Immature natural killer cell (primary cell): ENCODE measurements around the gene SDHAF1. TPM values are rescaled to one million over a fixed set of nuclear protein-coding genes. Genes with fewer than 3 reads are reported as not detected.
A peak's percentile ranks its signal among the peaks of the same experiment; 100 is the strongest.
"Not testable (repeated sequence)": the region's sequence is repeated elsewhere in the genome, so short reads cannot be mapped to it uniquely, and the experiment has no call there.

Experiments
- DNase-seq, 3 donors: peaks; one replicate each; pipeline ENCODE4 v3.0.0; 2022; ENCODE audit warnings: mixed read lengths in 1 of 3
- H3K27ac Mint-ChIP-seq, 6 donors: one replicate each; pipeline ENCODE4 v1.8.0; 2020; ENCODE audit warnings: mixed read lengths in 6 of 6, mild to moderate bottlenecking in 5 of 6, inconsistent platforms in 4 of 6, moderate library complexity in 3 of 6
- H3K27me3 Mint-ChIP-seq, 3 donors: one replicate each; pipeline ENCODE4 v1.8.0; 2020 to 2021; ENCODE audit warnings: low read depth in 3 of 3, mild to moderate bottlenecking in 3 of 3, mixed read lengths in 3 of 3, moderate library complexity in 3 of 3, inconsistent platforms in 1 of 3
- H3K36me3 Mint-ChIP-seq, 3 donors: one replicate each; pipeline ENCODE4 v1.8.0; 2020; ENCODE audit warnings: mixed read lengths in 3 of 3, inconsistent platforms in 2 of 3, mild to moderate bottlenecking in 2 of 3
- H3K4me1 Mint-ChIP-seq, 2 donors: one replicate each; pipeline ENCODE4 v1.8.0; 2020; ENCODE audit warnings: inconsistent platforms in 2 of 2, mild to moderate bottlenecking in 2 of 2, mixed read lengths in 2 of 2, moderate library complexity in 1 of 2
- H3K4me3 Mint-ChIP-seq, 5 donors: one replicate each; pipeline ENCODE4 v1.8.0; 2020; ENCODE audit warnings: mild to moderate bottlenecking in 5 of 5, mixed read lengths in 5 of 5, inconsistent platforms in 3 of 5, moderate library complexity in 3 of 5
- H3K9me3 Mint-ChIP-seq, 6 donors: one replicate each; pipeline ENCODE4 v1.8.0; 2020; ENCODE audit warnings: mild to moderate bottlenecking in 6 of 6, mixed read lengths in 6 of 6, inconsistent platforms in 4 of 6, moderate library complexity in 3 of 6
- polyA plus RNA-seq, 3 donors: library from polyadenylated mRNA; unstranded; fragments of 300-500 nt; fragmentation: Illumina TruSeq; gene quantifications; one replicate each; pipeline ENCODE4 v1.2.3, GENCODE V29; 2021

The SDHAF1 gene
- polyA plus RNA-seq, 3 donors from 2014 or later: 44.7 to 51.0 (median 48.3) TPM

DNA sequence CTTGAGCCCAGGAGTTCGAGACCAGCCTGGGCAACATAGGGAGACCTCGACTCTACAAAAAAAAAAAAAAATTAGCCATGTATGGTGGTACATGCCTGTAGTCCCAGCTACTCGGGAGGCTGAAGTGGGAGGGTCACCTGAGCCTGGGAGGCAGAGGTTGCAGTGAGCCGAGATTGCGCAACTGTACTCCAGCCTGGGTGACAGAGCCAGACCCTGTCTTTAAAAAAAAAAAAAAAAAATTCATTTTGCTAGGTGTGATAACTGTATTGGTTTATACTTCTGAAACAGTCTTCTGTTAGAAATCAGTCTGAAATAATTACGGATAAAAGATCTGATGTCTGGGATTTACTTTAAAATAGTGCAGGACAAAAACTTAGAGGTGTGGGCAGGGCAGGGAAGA lies 46.1 kb downstream of the SDHAF1 start:
- not testable (repeated sequence) for H3K27me3 Mint-ChIP-seq, DNase-seq, H3K9me3 Mint-ChIP-seq, H3K4me3 Mint-ChIP-seq
- Mint-ChIP-seq H3K4me1 (peaks cover 10 to 19% of the 10 kb centered on the region in 2 donors), H3K27ac (peak overlapping the region in 2 of 6 donors; percentile 7 to 42), H3K36me3 (peaks cover 3 to 11% (median 8%) of the 10 kb centered on the region in 3 donors)

DNA sequence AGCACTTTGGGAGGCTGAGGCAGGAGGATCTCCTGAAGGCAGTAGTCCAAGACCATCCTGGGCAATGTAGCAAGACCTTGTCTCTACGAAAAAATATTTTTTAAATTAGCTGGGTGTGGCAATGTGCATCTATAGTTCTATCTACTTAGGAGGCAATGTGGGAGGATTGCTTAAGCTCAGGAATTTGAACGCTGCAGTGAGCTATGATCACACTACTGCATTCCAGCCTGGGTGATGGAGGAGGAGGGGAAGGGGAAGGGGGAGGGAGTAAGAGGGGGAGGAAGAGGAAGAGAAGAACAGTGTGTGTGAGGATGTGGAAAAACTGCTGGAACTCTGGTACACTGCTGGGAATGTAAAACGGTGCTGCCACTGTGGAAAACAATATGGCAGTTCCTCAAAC lies 46.8 kb downstream of the SDHAF1 start:
- H3K36me3 Mint-ChIP-seq: peaks cover 4 to 11% (median 10%) of the 10 kb centered on the region in 3 donors

DNA sequence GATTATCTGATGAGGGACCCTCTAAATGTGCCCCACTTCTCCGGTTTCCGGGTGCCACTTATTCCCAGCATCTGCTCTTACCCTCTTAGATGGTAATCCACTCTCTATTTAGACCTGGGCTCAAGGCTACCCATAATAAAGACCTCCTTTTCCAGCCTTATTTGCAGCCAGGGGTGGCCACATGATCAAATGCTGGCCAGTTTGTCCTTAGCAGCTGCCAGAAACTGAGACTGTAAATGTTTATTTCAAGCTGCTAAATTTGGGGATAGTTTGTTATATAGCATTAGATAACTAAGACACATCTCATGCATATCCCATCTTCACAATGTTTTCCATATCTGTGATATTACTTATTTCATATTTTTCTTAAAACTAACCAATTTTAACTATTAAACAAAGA lies 49.0 kb downstream of the SDHAF1 start:
- Mint-ChIP-seq H3K9me3 (no peaks in the 10 kb centered on the region), H3K27me3 (peaks cover 0 to 6% (median 2%) of the 10 kb centered on the region in 3 donors), H3K4me1 (no peaks in the 10 kb centered on the region), H3K27ac (no peak overlapping the region), H3K4me3 (no peak overlapping the region), H3K36me3 (peaks cover 4 to 10% (median 7%) of the 10 kb centered on the region in 3 donors)
- no peak for DNase-seq

More for the DNA sequence above, 46.8 kb downstream of the SDHAF1 start:
- no peak overlapping the region for H3K4me3 Mint-ChIP-seq
- H3K27ac Mint-ChIP-seq: no peak overlapping the region
- H3K4me1 Mint-ChIP-seq: peaks cover 8 to 12% of the 10 kb centered on the region in 2 donors
- no peak for DNase-seq
- H3K9me3 Mint-ChIP-seq: no peaks in the 10 kb centered on the region
- peaks cover 2 to 6% (median 2%) of the 10 kb centered on the region in 3 donors for H3K27me3 Mint-ChIP-seq

Other genes starting within 250 kb of the SDHAF1 start
- gene U2AF1L4, start 249.8 kb upstream of the SDHAF1 start, polyA plus RNA-seq: 10 to 100 TPM; 11.8 to 21.4 (median 15.8) TPM
- gene PSENEN, start 249.5 kb upstream of the SDHAF1 start, polyA plus RNA-seq: 100 to 1,000 TPM; 127 to 149 (median 129) TPM
- 10 to 100 TPM in 2 of 3 donors, 1 to 10 TPM in 1; 9.7 to 15.2 (median 12.6) TPM for gene LIN37, start 246.6 kb upstream of the SDHAF1 start, polyA plus RNA-seq
- gene HSPB6, start 238.2 kb upstream of the SDHAF1 start, polyA plus RNA-seq: not detected
- 1 to 10 TPM; 1.2 to 7.8 (median 2.2) TPM for gene PROSER3, start 237.0 kb upstream of the SDHAF1 start, polyA plus RNA-seq
- under 1 TPM in 1 of 3 donors, not detected in 2; 0.37 TPM for gene ARHGAP33, start 219.6 kb upstream of the SDHAF1 start, polyA plus RNA-seq
- not detected for gene PRODH2, start 182.3 kb upstream of the SDHAF1 start, polyA plus RNA-seq
- not detected for gene NPHS1, start 142.7 kb upstream of the SDHAF1 start, polyA plus RNA-seq
- gene KIRREL2, start 138.3 kb upstream of the SDHAF1 start, polyA plus RNA-seq: under 1 TPM in 1 of 3 donors, not detected in 2; 0.19 TPM
- under 1 TPM in 1 of 3 donors, not detected in 2; 0.72 TPM for gene APLP1, start 126.6 kb upstream of the SDHAF1 start, polyA plus RNA-seq
- 1 to 10 TPM; 2.7 to 8.0 (median 2.9) TPM for gene NFKBID, start 94.6 kb upstream of the SDHAF1 start, polyA plus RNA-seq
- 1,000 to 10,000 TPM; 1,885 to 2,801 (median 2,654) TPM for gene HCST, start 92.7 kb upstream of the SDHAF1 start, polyA plus RNA-seq
- 1,000 to 10,000 TPM; 2,771 to 3,312 (median 2,871) TPM for gene TYROBP, start 86.9 kb upstream of the SDHAF1 start, polyA plus RNA-seq
- gene LRFN3, start 58.8 kb upstream of the SDHAF1 start, polyA plus RNA-seq: under 1 TPM; 0.17 to 0.62 (median 0.32) TPM
- not detected for gene SYNE4, start 13.6 kb downstream of the SDHAF1 start, polyA plus RNA-seq
- 10 to 100 TPM; 27.2 to 34.6 (median 30.0) TPM for gene ALKBH6, start 19.0 kb downstream of the SDHAF1 start, polyA plus RNA-seq
- under 1 TPM in 2 of 3 donors, not detected in 1; 0.07 to 0.55 TPM for gene CLIP3, start 37.7 kb downstream of the SDHAF1 start, polyA plus RNA-seq
- gene THAP8, start 59.1 kb downstream of the SDHAF1 start, polyA plus RNA-seq: 10 to 100 TPM in 2 of 3 donors, 1 to 10 TPM in 1; 3.2 to 10.7 (median 10.1) TPM
- under 1 TPM in 2 of 3 donors, not detected in 1; 0.12 to 0.77 TPM for gene WDR62, start 59.7 kb downstream of the SDHAF1 start, polyA plus RNA-seq
- gene OVOL3, start 116.0 kb downstream of the SDHAF1 start, polyA plus RNA-seq: not detected
- gene POLR2I, start 119.7 kb downstream of the SDHAF1 start, polyA plus RNA-seq: 100 to 1,000 TPM; 102 to 136 (median 127) TPM
- 100 to 1,000 TPM; 341 to 445 (median 385) TPM for gene TBCB, start 120.3 kb downstream of the SDHAF1 start, polyA plus RNA-seq
- 100 to 1,000 TPM; 176 to 253 (median 225) TPM for gene CAPNS1, start 144.9 kb downstream of the SDHAF1 start, polyA plus RNA-seq
- not detected for gene COX7A1, start 157.3 kb downstream of the SDHAF1 start, polyA plus RNA-seq
- gene ZNF565, start 219.5 kb downstream of the SDHAF1 start, polyA plus RNA-seq: 1 to 10 TPM; 2.9 to 7.6 (median 2.9) TPM
- gene ZNF146, start 219.9 kb downstream of the SDHAF1 start, polyA plus RNA-seq: 10 to 100 TPM; 18.6 to 50.6 (median 25.9) TPM